A673 (cell line): ENCODE results near the gene SPDYE2B.
"Not testable (repeated sequence)": the region's sequence is repeated elsewhere in the genome, so short reads cannot be mapped to it uniquely, and the experiment has no call there.

Experiments used
- EZH2 ChIP-seq: fragments of 200-600 bp; sonication (generic); IDR thresholded peaks from 2 replicates; pipeline ENCODE4 v1.6.1; 2017; ENCODE audit warnings: borderline replicate concordance, low read depth, mild to moderate bottlenecking, mixed read lengths, antibody characterized with exemption, low read length; ENCODE audit not compliant: poor library complexity, severe bottlenecking
- TF ChIP-seq, protein P1 (sequence below): fragments of 300-800, 200-600 bp; sonication (generic); conservative IDR thresholded peaks from 2 replicates; pipeline ENCODE4 v1.5.1; 2017; ENCODE audit warnings: low read depth, mild to moderate bottlenecking, antibody characterized with exemption, low read length, moderate library complexity, mixed read lengths

DNA sequence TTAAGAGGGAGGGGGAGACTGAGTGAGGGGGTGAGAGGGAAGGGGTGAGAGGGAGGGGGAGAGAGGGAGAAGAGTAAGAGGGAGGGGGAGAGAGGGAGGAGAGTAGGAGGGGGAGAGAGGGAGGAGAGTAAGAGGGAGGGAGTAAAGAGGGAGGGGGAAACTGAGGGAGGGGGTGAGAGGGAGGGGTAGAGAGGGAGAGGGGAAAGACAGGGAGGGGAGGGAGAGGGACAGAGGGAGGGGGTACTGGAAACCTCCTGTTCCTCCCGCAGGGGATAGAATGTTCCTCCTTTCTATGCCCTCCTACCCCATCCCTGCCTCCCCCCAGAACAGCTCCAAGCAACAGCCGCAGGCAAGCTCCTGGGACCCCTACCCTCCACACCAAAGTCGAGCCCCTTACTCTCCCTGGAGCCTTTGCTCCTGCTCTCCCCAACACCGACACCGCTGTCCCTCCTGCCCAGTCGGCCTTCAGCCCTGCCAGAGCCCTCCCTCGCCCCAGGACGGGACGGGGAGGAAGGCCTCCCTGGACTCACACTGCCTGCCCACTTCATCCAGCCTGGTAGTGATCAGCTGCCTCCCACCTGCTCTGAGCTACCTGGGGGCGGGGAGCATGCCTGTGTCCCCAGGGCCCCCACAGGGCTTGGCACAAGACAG is 38.3 kb upstream of the SPDYE2B start:
- TF ChIP-seq, protein P1, sequence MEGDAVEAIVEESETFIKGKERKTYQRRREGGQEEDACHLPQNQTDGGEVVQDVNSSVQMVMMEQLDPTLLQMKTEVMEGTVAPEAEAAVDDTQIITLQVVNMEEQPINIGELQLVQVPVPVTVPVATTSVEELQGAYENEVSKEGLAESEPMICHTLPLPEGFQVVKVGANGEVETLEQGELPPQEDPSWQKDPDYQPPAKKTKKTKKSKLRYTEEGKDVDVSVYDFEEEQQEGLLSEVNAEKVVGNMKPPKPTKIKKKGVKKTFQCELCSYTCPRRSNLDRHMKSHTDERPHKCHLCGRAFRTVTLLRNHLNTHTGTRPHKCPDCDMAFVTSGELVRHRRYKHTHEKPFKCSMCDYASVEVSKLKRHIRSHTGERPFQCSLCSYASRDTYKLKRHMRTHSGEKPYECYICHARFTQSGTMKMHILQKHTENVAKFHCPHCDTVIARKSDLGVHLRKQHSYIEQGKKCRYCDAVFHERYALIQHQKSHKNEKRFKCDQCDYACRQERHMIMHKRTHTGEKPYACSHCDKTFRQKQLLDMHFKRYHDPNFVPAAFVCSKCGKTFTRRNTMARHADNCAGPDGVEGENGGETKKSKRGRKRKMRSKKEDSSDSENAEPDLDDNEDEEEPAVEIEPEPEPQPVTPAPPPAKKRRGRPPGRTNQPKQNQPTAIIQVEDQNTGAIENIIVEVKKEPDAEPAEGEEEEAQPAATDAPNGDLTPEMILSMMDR: not testable (repeated sequence)
- not testable (repeated sequence) for TF ChIP-seq EZH2
